HG03354 (cell line): ENCODE results near the gene MYO10.

Experiments used
- ATAC-seq: cut with Tn5 transposase; IDR thresholded peaks from one replicate; pipeline ENCODE4 v1.9.1; 2021; ENCODE audit warnings: mild to moderate bottlenecking; ENCODE audit not compliant: unreplicated experiment, poor library complexity, severe bottlenecking

Gene MYO10

DNA sequence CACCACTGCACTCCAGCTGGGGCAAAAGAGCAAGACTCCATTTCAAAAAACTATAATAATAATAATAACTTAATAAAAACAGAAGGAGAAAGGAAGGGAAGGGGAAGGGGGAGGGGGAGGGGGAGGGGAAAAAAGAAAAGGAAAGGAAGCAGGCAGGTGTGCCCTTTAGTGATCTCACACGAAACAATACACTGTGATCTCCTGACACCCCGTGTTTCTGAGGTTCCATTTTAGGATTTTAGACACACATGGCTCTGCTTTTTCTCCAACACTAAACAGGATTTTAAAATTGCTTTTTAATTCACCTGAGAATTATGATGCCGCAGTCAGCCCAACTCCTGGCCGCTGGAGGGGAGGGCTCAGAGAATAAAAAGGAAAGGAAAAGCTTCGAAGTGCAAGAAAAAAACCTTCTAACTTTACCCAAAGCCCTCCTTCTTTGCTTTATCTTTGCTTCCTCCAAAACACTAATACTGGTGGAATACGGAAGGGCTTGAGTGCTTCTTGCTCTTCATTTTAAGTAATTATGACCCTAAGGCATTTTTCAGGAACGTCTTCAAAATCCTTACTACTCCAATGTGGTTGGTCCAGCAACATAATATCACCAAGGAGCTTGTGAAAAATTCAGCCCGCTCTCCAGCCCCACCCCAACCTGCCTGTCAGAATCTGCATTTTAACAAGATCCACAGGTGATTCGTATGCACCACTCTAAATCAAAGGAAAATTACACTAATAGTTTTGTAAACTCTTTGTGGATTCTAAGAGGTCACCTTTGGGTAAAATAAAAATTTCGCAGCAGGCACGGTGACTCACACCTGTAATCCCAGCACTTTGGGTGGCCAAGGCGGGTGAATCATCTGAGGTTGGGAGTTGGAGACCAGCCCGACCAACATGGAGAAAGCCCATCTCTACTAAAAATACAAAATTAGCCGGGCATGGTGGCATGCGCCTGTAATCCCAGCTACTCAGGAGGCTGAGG lies 66.0 kb downstream of the MYO10 start:
- ATAC-seq = no peak

DNA sequence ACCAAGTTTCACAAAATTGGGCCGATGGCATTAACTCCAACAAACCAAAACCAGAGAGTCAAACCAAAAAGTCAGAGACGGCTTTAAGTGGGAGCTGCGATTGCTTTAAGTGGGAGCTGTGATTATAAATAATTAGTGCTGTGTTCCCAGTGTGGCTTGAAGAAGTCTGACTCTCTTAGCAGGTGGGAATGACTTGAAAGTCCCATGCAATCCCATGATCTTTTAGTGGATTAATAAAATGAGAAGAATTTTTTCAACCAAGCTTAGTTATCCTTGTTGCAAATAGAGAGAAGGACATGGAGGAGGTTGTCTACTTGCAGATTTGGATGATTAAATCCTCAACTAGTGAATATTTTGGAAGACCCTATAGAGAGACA lies 68.5 kb downstream of the MYO10 start:
- ATAC-seq = no peak

DNA sequence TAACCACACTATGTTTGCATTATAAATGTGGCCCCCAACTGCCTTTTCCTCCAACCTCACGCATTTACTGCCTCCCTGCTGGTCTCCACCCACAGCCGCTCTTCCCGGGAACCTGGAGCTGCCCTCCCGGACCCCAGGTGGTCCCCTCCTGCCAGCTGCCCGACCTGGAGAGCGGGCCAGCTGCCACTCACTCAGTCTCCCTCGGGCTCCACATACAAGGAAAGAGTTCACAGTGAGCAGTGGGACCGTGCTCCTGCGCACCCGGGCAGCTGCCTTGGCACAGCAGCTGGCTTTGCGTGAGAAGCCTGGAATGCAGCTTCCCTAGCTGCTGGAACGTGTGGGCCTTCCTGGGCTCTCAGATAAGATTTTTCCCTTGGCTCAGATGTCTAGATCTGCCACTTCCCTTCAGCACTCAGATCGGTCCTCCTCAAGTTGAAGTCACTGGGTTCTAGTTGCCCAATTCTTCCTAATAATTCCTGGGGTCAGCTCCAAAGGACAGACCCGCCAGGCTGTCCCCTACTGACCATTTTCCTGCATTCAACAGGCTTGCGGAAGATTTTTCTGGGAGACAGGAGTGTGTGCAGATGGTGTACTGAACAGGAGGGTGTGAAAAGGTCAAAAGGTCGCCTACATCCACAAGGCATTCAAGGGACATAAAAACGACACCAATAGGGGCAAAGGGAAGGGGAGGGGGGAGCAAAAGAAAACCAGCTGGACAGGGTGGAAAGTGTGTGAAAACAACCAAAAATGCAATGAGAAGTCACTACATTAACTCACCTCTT lies 69.1 kb downstream of the MYO10 start:
- no peak for ATAC-seq

DNA sequence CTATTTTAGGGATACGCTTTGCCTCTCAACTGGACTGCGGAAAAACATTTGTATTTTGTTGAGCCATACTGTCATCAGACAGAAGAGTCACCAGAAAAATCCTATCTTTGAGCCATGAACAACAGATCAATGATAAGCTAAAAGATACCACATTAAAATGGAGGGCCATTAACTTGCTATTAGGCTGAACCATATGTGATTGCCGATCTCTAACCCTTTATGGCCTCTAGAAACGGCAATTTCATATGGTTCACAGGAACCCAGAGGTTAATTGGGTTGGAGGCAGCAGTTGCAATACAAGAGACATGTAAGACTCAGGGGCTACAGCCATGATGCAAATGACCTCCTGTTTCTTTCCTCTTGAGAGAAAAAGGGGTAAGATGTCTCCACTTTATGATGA lies 69.8 kb downstream of the MYO10 start:
- ATAC-seq = no peak

DNA sequence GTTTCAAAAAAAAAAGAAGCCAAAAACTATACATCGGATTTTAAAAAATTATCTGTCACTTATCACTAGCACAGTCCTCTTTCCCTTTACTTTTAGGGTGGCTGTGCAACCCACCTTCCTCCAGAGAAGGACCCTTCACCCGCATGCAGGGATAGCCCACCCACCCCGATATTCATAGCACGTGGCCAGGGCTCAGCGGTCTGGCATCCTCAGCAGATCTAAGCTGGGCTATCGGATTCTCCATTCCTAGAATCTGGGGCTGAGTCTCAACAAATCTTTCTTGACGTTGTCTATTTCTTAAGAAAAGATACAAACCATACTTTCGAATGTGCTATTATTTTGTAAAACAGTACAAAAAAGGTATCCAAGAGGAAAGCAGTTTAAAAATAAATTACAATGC lies 70.9 kb downstream of the MYO10 start:
- no peak for ATAC-seq

DNA sequence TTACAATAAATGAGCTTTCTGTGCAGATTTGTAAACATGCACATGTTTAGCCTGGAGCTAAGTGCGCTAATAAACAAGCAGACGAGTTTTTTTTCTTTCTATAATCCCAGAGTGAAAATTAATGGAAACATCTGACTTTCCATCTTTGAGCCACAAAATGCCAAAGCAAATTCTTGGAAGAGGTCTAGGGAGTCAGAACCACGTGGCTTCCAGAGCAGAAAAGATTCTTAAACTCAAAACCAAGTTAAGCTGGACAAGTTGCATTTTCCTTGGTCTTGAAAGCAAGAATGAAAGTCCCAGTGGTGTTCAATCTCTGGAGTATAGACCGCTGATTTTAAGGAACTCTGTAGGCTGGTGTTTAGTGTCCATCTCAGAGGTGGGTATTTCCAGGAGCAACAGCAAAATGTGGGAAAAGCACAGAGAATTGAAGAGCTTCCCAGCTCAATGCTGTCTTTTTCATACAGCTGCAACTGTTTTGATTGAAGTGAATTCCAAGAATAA lies 71.4 kb downstream of the MYO10 start:
- no peak for ATAC-seq

DNA sequence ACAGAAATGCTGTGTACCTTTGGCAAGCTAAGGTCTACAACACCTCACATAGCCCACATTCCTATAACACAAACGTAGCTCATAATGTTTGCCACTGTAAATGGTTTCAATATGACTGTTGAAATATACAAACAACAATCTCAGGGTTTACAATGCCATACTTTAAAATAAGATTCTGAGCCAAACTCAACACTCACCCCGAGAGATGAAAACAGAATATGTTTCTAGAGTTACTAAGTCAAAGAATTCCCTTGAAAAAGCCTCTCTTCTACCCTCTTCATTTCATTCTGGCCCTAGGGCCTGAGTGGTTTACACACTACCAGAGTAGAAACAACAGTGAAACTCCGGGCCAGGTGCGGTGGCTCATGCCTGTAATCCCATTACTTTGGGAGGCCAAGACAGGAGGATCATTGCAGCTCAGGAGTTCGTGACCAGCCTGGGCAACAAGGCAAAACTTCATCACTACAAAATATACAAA lies 72.6 kb downstream of the MYO10 start:
- no peak for ATAC-seq

DNA sequence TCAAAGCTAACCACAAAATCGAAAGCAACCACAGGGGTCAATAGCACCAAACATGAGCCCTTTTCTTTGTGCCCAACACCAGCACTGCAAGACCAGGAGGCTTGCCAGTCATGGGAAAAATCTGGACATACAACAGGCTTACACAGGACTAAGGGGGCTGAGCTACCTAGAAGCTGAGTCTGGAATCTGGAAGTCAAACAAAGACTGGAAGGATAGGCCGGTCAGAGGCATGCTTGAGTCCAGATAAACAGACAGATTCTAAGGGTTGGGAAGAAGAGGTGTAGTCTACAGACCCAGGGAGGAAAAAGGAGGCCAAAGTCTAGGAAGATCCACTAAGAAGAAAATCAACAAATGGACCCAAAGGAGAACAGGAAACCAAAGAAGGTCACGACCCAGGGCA lies 73.3 kb downstream of the MYO10 start:
- ATAC-seq = no peak

DNA sequence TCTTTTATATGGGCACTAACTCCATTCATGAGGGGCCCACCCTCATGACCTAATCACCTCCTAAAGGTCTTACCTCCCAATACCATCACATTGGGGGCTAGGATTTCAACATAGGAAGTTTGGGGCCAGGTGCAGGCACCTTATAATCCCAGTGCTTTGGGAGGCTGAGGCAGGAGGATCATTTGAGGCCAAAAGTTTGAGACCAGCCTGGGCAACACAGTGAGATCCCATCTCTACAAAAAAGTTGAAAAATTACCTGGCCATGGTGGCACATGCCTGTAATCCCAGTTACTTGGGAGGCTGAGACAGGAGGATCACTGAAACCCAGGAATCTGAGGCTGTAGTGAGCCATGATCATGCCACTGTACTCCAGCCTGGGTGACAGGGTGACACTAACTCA lies 76.7 kb downstream of the MYO10 start:
- ATAC-seq = no peak

DNA sequence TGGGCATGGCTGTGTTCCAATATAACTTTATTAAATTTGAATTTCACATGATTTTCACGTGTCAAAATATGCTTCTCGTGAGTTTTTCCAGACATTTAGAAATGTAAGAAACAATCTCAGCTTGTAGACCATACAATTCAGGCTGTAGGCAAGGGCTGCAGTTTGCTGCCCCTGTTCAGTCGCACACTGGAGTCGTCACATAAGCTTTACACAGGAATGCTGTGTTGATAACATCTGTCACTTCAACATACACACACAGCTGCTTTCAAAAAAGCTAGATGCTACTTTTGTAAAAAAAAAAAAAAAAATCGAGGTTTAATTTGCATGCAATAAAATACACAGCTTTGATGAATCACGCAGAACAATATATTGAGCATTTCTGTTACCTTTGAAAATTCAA lies 77.9 kb downstream of the MYO10 start:
- ATAC-seq = no peak

DNA sequence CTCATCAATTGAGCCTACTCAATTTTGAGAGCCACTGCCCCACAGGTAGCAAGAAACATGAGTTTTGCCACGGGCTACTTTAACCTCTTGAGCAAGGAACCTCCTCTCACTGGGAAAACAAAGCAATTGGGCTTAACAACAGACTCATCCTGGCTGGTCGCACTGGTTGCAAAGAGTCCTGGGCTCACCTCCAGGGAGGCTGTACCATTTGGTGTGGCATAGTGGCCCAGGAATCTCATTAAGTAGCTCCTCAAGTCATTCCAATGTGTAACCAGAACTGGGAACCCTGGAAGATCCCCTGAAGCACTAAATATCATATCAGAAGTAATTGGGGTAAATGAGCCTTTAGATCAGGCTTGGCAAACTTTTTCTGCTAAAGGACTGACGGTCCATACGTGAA lies 78.5 kb downstream of the MYO10 start:
- ATAC-seq = no peak

DNA sequence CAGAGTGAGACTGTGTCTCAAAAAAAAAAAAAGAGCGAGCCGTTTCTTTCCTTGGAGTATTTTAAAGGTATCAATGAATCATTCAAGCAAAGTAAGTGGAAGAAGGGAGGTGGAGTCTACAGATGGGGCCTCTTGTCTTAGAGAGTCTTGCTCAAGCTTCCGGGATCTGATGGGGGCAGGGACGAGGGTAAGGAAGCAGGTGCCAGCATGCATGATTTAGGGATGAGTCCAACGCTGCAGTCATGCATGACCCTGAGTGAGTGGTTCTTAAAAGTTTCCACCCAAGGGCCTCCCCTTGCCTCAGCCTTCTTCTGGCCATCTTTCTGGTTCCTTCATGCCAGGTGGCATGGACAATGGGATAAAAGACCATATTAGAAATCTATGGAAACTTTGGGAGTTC lies 79.6 kb downstream of the MYO10 start:
- ATAC-seq = no peak

DNA sequence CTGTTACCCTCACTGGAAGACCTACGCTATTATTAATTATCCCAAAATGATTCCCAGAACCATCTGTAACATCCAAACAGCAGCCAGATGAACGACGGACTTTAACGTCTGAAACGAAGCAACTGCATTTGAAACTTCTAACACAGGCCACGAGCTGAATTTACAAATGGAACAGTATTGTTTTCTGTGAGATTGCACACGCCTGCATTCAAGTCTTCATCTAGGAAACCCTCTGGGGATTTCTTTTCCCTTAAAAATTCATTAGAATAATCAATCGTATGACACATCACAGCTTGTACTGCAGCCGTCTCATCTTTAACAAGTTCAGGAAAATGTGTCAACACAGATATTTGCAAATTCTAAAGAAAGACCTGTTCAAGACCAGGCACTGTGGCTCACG lies 80.2 kb downstream of the MYO10 start:
- ATAC-seq = no peak

DNA sequence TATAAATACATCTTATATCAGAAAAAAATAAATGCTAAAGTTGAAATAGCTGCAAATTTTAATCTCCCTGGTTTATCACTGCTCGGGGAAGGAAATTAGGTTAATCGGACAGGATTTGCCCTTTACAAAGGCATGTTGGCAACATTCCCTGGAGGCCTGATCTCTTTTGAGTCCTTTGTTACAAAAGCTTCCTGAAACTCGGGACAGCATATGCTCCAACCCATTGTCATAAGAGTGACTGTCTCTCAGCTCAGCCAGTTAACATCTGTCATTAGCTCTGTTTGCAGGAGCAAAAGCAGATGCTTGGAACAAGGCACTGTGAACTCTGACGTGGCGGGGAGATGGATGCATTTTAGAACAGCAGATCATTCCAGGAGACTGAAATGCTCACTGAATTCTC lies 80.6 kb downstream of the MYO10 start:
- no peak for ATAC-seq

DNA sequence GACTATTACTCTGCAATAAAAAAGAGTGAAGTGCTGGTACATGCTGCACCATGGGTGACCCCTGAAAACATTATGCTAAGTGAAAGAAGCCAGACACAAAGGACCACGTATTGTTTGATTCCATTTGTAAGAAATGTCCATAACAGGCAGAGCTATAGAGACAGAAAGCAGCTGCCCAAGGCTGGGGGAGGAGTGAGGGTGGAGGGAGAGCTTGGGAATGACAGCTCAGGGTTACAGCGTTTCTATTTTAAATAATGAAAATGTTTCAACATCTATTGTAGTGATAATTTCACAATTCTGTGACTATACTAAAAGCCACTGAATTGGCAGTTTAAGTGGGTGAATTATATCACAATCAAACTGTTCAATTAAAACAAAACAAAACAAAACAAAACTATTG lies 81.7 kb downstream of the MYO10 start:
- no peak for ATAC-seq

DNA sequence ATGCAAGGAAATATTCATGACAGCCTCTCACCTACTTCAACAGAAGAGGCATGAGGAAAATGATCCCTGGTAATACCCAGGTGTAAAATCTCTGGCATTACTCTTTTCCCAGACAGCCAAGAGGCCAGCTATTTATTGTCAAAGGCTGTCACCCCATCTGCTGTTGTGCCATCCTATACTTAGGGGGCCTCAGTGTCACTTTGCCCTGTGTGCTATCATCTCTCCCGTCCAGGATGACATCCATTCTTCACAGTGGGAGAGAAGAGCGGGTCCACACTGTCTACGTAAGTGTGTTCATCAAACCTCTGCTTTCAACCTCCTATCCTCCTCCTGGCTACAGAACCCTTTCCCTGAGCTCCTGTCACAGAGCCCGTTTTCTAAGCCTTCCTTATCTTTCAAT lies 82.6 kb downstream of the MYO10 start:
- ATAC-seq = no peak

DNA sequence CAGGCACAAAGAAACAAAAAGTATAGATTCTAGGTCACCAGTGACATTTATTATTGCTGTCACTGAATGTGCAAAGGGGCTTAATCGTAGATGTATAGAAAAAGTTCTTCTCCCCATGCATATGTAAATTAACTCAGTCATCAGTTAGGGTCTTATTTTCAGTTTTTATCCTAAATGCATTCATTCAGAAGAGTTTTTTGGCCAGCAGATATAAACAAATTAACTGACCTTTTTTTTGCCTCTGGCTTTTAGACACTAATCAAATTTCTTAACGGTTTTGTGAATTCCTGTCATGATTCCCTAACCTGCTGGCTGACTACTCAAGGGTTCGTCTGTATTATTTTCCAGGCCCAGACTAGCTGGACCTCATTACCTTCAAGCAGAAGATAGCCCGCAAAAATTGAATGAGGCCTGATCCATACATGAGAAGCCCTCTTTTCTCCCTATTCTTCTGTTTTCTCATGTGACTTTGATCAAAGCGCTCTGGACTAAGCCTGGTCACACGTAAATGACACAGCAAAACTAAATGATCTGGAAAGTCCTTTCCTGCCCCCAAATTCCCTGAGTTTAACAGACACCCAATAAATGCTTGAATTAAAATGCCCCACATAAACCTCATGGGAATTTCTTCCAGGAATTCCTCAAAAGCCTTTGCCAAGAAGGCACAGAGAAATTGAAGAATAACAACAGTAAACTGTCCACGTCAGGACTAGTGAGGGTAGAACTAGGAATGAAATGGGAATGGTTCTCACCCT lies 83.7 kb downstream of the MYO10 start:
- ATAC-seq = no peak

DNA sequence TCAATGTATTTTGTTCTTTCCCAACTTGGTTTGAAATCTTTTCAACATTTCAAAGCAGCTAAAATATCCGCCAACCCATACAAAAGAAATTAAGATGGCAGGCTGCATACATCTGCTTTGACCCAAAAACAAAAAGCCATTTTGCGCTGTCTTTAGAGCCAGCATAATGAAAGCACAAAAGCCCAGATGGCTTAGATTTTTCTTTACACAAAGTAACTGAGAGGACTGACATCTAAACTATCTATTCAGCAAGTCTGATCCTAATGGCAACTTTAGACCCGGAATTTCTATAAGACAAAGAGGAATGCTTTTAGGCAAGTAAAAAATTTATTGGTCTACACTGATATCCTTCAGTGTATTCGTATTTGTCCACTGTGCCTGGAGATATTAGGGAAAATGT lies 86.3 kb downstream of the MYO10 start:
- ATAC-seq = no peak

DNA sequence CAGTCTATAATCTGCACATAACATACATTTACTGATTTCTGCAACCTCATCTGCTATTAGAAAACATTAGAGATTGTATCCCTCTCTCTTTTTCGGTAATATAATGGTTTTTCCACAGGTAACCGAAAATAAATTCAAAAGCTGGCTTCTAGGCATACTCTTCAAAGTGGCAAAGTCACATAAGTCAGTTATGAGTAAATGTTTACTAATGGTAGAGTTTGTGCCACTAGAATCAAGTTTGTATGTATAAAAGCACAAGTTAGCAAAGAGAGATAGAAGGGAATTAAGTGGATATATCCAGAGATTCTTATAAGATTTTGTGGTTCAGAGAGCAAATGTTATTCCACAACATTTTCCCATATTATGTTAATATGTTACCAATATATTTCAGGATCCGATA lies 86.9 kb downstream of the MYO10 start:
- ATAC-seq = no peak

DNA sequence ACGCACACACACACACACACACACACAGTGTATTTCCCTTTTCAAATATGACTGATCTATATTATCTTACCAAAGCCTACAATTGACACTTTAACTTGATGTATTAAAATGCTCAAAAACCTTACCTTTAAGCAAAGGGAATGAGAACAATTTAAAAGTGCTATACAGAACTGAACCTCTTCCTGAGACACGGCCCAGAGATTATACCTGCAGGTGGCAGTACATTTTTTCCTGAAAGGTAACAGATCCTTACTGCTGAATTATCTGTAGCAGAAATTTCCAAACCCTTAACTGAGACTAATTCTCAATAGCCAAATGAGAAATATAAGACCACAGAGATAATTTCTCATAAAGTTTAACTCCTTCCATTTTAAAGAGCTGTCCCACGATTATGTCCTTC lies 91.1 kb downstream of the MYO10 start:
- ATAC-seq = no peak
